Gastroesophageal sphincter (tissue), 4 donors: ENCODE measurements around the gene SLC26A5. TPM values are rescaled to one million over a fixed set of nuclear protein-coding genes. Genes with fewer than 3 reads are reported as not detected.

Source experiments
- ATAC-seq: fragments of 150-250 bp; one replicate; pipeline ENCODE4 v1.9.1; 2016; ENCODE audit warnings: mild to moderate bottlenecking, moderate library complexity
- H3K27ac ChIP-seq, 4 donors: fragments of 200-600 bp; sonication (generic) in 3 of 4; 1 replicate in 3 of 4; 2 replicates in 1 of 4; pipeline ENCODE4 v1.5.1; 2016 to 2019
- H3K27me3 ChIP-seq: fragments of 200-600 bp; sonication (generic); one replicate; pipeline ENCODE4 v1.5.1; 2019
- H3K36me3 ChIP-seq, 2 donors: fragments of 200-600 bp; sonication (generic); one replicate each; pipeline ENCODE4 v1.5.1; 2019; ENCODE audit warnings: control low read depth in 1 of 2
- H3K4me1 ChIP-seq, 3 donors: fragments of 200-600 bp; sonication (generic); 1 replicate in 2 of 3; 2 replicates in 1 of 3; pipeline ENCODE4 v1.5.1; 2016 to 2019; ENCODE audit warnings: control low read depth in 2 of 3
- H3K4me3 ChIP-seq, 2 donors: fragments of 200-600 bp; sonication (generic); one replicate each; pipeline ENCODE4 v1.5.1; 2019; ENCODE audit warnings: mild to moderate bottlenecking in 1 of 2, moderate library complexity in 1 of 2
- H3K9me3 ChIP-seq, 3 donors: fragments of 200-600 bp; sonication (generic); one replicate each; pipeline ENCODE4 v1.5.1; 2017 to 2019; ENCODE audit warnings: control low read depth in 2 of 3
- CTCF ChIP-seq, 4 experiments: fragments of 200-600 bp in 2 of 4; fragments of 450-650 bp in 2 of 4; sonication (generic) in 1 of 4; IDR thresholded peaks; one replicate each; pipeline ENCODE4 v1.5.1; 2017 to 2019; ENCODE audit warnings: antibody characterized with exemption in 4 of 4, mild to moderate bottlenecking in 2 of 4, moderate library complexity in 2 of 4
- EP300 ChIP-seq: sonication (generic); formaldehyde crosslinking; IDR thresholded peaks from one replicate; pipeline ENCODE4 v1.6.1; 2017; ENCODE audit warnings: antibody characterized with exemption, mild to moderate bottlenecking
- POLR2A ChIP-seq, 2 donors: fragments of 450-650 bp; IDR thresholded peaks; one replicate each; pipeline ENCODE4 v1.6.1; 2017; ENCODE audit warnings: antibody characterized with exemption in 2 of 2, mild to moderate bottlenecking in 2 of 2, moderate library complexity in 1 of 2
- POLR2AphosphoS5 ChIP-seq: sonication (generic); formaldehyde crosslinking; IDR thresholded peaks from one replicate; pipeline ENCODE4 v1.6.1; 2017; ENCODE audit warnings: antibody characterized with exemption
- WGBS, 2 donors: methylation state at CpG; one replicate each; pipeline ENCODE4 v1.1.5; 2018; ENCODE audit warnings: low coverage in 1 of 2; 5-methylcytosine and 5-hydroxymethylcytosine counted together
- total RNA-seq, 4 donors: library from RNA; depleted of rRNA; stranded (reverse); fragments of >200 nt; gene quantifications; one replicate each; pipeline ENCODE4 v1.1.0, GENCODE V29; 2016

SLC26A5 gene
- total RNA-seq, 4 donors from 2014 or later, result 0.13 to 0.16 TPM; not detected in 2

GRCh38 chr7:103381280-103382031 lies 64.6 kb downstream of the SLC26A5 start:
- Histone ChIP-seq H3K4me1 (no peaks in the 10 kb centered on the region), H3K27ac (no peak overlapping the region), H3K4me3 (no peak overlapping the region), H3K36me3 (no peaks in the 10 kb centered on the region), H3K9me3 (no peaks in the 10 kb centered on the region), H3K27me3 (peaks cover 8% of the 10 kb centered on the region)
- ATAC-seq, result no peak
- 76 to 84% methylated on average over 4 of the region's 4 CpGs for WGBS, 2 donors
- no peak for TF ChIP-seq CTCF (IDR thresholded peaks at IDR 0.05)
- TF ChIP-seq EP300, result no peak
- no peak for TF ChIP-seq POLR2AphosphoS5
- no peak for TF ChIP-seq POLR2A (IDR thresholded peaks at IDR 0.05)

GRCh38 chr7:103380395-103381191 lies 65.4 kb downstream of the SLC26A5 start:
- Histone ChIP-seq H3K27ac (no peak overlapping the region), H3K27me3 (peaks cover 8% of the 10 kb centered on the region), H3K4me3 (no peak overlapping the region), H3K36me3 (no peaks in the 10 kb centered on the region), H3K4me1 (no peaks in the 10 kb centered on the region), H3K9me3 (no peaks in the 10 kb centered on the region)
- ATAC-seq, result no peak
- WGBS, 2 donors, result 67 to 78% methylated on average over 5 of the region's 5 CpGs
- TF ChIP-seq POLR2A (IDR thresholded peaks at IDR 0.05) (no peak), EP300 (no peak), CTCF (IDR thresholded peaks at IDR 0.05) (no peak), POLR2AphosphoS5 (no peak)

- 58 to 73% methylated on average over 3 of the region's 3 CpGs for WGBS, 2 donors
- Histone ChIP-seq H3K27me3 (peaks cover 8% of the 10 kb centered on the region), H3K4me3 (no peak overlapping the region), H3K9me3 (no peaks in the 10 kb centered on the region), H3K27ac (no peak overlapping the region), H3K4me1 (no peaks in the 10 kb centered on the region), H3K36me3 (no peaks in the 10 kb centered on the region)
- TF ChIP-seq EP300, result no peak
- TF ChIP-seq POLR2A (IDR thresholded peaks at IDR 0.05), result no peak
- TF ChIP-seq CTCF (IDR thresholded peaks at IDR 0.05), result no peak
- TF ChIP-seq POLR2AphosphoS5, result no peak
- no peak for ATAC-seq
Observed at GRCh38 chr7:103379270-103379975, 66.6 kb downstream of the SLC26A5 start.

- WGBS, 2 donors, result 52 to 61% methylated on average over 5 of the region's 6 CpGs
- ATAC-seq, result no peak
- no peak for TF ChIP-seq EP300
- no peak for TF ChIP-seq POLR2A (IDR thresholded peaks at IDR 0.05)
- TF ChIP-seq CTCF (IDR thresholded peaks at IDR 0.05), result no peak
- no peak overlapping the region for H3K4me3 ChIP-seq
- H3K4me1 ChIP-seq, result no peaks in the 10 kb centered on the region
- no peak overlapping the region for H3K27ac ChIP-seq
- no peaks in the 10 kb centered on the region for H3K9me3 ChIP-seq
- H3K36me3 ChIP-seq, result peaks cover 0 to 16% of the 10 kb centered on the region in 2 donors
- peaks cover 8% of the 10 kb centered on the region for H3K27me3 ChIP-seq
Observed at GRCh38 chr7:103373866-103374643, 72.0 kb downstream of the SLC26A5 start.
